Central memory CD8-positive, alpha-beta T cell (primary cell): ENCODE results near the gene VOPP1.
"Not testable (repeated sequence)": the region's sequence is repeated elsewhere in the genome, so short reads cannot be mapped to it uniquely, and the experiment has no call there.

ENCODE experiments used
- ATAC-seq: fragments of 150-1000 bp; cut with Tn5 transposase; replicated peaks from 2 replicates; pipeline ENCODE4 v1.10.0; 2022; ENCODE audit warnings: mild to moderate bottlenecking, moderate FRiP score, moderate number of reproducible peaks; ENCODE audit not compliant: poor library complexity, severe bottlenecking; ENCODE audit errors: extremely low read depth
- DNase-seq, 2 donors: peaks; one replicate each; pipeline ENCODE4 v3.0.0; 2021; ENCODE audit warnings: low spot score in 2 of 2
- H3K27ac Mint-ChIP-seq: one replicate; pipeline ENCODE4 v1.8.0; 2022; ENCODE audit warnings: low read depth, mild to moderate bottlenecking, moderate library complexity, mixed read lengths
- H3K27me3 Mint-ChIP-seq: one replicate; pipeline ENCODE4 v1.8.0; 2022; ENCODE audit warnings: mixed read lengths
- H3K36me3 Mint-ChIP-seq: one replicate; pipeline ENCODE4 v1.8.0; 2022; ENCODE audit warnings: mild to moderate bottlenecking, moderate library complexity, mixed read lengths; ENCODE audit not compliant: insufficient read depth
- H3K4me1 Mint-ChIP-seq: one replicate; pipeline ENCODE4 v1.8.0; 2022; ENCODE audit warnings: mixed read lengths
- H3K4me3 Mint-ChIP-seq: one replicate; pipeline ENCODE4 v1.8.0; 2022; ENCODE audit warnings: mild to moderate bottlenecking, moderate library complexity, mixed read lengths
- H3K9me3 Mint-ChIP-seq: one replicate; pipeline ENCODE4 v1.8.0; 2022; ENCODE audit warnings: mixed read lengths

Gene VOPP1

DNA sequence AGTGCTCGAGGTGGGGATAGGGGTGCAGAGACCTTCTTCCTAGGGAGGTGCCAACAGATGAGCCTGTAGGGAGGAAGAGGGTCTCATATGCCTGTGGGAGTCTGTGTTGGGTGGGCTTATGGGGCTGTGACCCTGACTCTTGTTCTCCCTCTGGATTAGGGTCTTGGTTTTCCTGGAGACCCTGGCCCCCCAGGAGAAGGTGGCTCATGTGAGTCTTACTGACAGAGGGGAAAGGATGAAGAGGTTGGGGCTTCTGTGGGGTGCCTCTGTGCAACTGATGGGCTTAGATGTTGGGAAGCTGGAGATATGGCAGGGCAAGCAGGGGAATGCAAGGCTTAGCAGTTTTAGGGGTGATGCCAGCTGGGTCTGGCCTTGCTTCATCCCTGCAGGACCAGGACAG, 20.2 kb upstream of the VOPP1 start:
- no peaks in the 10 kb centered on the region for H3K4me1 Mint-ChIP-seq
- H3K9me3 Mint-ChIP-seq: no peaks in the 10 kb centered on the region
- no peak for DNase-seq
- H3K36me3 Mint-ChIP-seq: peaks cover 2% of the 10 kb centered on the region
- H3K27me3 Mint-ChIP-seq: peaks cover 50% of the 10 kb centered on the region
- H3K27ac Mint-ChIP-seq: no peak overlapping the region
- no peak overlapping the region for H3K4me3 Mint-ChIP-seq
- no peak for ATAC-seq

DNA sequence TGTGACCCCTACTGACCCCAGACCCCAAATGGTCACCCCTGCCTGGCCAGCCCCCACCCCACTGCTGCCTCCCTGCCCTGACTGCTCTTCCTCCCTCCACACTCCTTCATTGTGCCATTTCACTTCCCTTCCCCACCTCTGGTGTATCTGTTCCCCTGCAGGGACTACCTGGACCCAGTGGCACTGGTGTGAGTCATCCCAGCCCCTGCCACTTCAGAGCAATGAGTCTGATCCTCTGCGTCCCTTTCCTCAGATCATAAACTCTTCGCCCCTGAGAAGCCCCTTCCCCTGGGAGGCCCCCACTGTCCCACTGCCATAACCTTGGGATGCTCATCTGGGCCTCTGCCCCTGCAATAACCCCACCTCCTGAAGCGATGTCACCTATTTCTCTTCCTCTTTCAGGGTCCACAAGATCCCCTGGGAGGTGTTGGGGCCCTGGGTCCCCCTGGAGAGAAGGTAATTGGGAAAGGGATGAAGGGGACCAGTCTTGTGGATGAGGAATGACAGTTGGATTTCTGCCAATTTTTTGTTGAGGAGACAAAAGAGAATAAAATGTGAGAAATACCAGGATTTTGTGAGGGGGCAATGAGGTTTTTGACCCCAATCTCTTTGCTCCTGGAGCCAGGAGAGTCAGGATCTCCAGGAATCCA, 19.1 kb upstream of the VOPP1 start:
- peaks cover 2% of the 10 kb centered on the region for H3K36me3 Mint-ChIP-seq
- no peak for DNase-seq
- H3K27ac Mint-ChIP-seq: no peak overlapping the region
- no peak for ATAC-seq
- no peaks in the 10 kb centered on the region for H3K9me3 Mint-ChIP-seq
- peaks cover 50% of the 10 kb centered on the region for H3K27me3 Mint-ChIP-seq
- no peak overlapping the region for H3K4me3 Mint-ChIP-seq
- H3K4me1 Mint-ChIP-seq: no peaks in the 10 kb centered on the region

DNA sequence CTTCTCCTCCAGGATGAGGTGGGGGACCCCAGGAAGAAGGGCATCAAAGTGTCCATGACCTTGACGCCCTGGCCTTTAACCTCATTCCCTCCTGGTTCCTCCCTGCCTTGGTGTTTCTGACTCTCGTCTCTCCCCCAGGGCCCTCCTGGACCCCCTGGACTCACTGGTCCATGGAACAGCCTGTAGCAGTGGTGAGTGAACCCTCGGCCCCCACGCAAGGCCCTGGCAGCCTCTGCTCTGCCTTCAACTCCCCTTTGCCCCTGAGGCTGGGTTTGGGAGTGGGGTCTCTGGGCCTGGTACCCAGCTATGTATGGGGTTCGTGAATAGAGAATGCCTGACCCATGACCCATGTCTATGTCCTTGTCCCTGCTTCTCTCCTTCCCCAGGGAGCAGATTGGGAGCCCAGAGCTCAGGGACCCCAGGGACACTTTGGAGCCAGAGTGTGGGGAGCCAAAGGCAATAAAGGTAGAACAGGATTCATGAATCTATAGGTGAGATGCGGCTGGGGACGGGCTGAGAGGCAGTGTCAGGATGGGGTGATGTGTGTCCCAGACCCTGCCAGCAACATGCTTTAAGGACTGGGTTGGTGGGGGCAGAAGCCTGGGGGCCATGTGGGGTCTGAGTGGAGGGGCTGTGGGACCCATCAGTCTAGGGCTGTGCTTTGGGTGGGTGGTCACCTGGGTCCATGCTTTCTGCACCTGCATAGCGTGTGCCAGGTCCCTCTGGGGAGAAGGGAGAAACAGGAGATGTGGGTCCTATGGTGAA, 18.4 kb upstream of the VOPP1 start:
- DNase-seq (no peak), ATAC-seq (no peak)
- no peaks in the 10 kb centered on the region for H3K9me3 Mint-ChIP-seq
- H3K4me1 Mint-ChIP-seq: no peaks in the 10 kb centered on the region
- H3K36me3 Mint-ChIP-seq: peaks cover 2% of the 10 kb centered on the region
- peaks cover 50% of the 10 kb centered on the region for H3K27me3 Mint-ChIP-seq
- no peak overlapping the region for H3K4me3 Mint-ChIP-seq
- H3K27ac Mint-ChIP-seq: no peak overlapping the region

DNA sequence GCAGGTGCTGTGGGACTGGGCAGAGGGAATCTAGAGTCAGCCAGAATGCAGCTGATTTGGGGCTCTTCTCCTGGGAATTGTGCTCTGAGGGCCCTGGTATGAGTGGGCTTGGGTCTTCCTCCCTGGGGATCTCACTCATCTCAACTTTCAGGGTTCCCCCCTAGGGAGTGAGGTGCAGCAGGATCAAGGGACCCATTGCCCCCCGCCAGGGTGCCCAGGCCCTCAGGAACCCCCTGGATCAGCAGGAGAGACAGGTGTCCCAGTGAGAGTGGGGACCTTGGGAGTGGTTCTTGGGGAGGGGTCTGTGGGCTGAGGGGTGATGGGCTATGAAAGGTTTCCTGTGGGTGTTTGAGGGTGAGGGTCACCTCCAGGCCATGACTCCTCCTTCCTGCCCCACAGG, 17.6 kb upstream of the VOPP1 start:
- Mint-ChIP-seq H3K27me3 (peaks cover 50% of the 10 kb centered on the region), H3K9me3 (no peaks in the 10 kb centered on the region), H3K4me1 (no peaks in the 10 kb centered on the region), H3K4me3 (no peak overlapping the region), H3K36me3 (peaks cover 2% of the 10 kb centered on the region), H3K27ac (no peak overlapping the region)
- DNase-seq (no peak), ATAC-seq (no peak)

DNA sequence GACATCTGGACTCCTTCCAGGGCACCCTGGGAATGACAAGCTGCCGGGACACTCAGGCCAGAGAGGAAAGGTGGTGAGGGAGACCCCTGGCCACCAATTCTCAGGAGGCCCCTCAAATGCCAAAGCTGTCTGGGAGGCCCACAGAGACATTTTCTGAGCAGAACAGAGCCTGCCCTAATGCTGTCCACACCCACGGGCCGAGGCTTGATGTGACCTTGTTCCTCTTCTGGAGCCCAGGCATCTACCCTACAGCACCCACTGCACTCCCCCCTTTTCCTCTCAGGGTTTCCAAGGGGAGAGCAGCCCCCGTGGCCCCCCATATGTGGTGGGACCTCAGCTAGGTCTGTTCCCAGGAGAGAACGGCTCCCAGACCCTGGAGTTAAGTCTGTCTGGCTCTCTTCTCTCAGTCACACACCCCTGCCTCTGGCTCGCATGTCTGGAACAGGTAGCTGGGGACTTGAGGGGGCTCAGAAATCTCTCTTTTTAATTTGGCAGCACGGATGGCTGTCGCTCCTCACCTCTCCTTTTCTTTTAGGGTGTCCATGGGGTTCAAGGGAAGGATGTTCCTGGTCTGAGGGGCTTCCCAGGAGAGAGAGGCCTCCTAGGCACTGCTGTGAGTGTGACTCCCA, 16.8 kb upstream of the VOPP1 start:
- DNase-seq (no peak), ATAC-seq (no peak)
- Mint-ChIP-seq H3K4me3 (no peak overlapping the region), H3K9me3 (no peaks in the 10 kb centered on the region), H3K27me3 (peaks cover 50% of the 10 kb centered on the region), H3K27ac (no peak overlapping the region), H3K4me1 (no peaks in the 10 kb centered on the region), H3K36me3 (peaks cover 2% of the 10 kb centered on the region)

DNA sequence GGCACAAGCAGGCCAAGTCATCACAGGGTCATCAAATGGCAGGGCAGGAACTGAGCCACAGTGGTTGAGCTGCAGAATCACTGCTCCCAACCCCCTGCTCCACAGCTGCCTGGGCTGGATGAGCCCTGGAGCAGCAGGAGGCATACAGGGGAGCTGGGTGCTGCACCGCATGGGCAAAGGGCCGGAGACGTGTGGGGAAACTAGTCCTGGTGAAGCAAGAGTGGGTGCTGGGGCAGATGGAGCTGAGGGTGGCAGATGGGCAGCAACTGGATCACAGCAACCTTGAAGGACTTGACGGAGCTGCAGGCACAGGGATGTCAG, 16.0 kb upstream of the VOPP1 start:
- Mint-ChIP-seq H3K27me3 (peaks cover 50% of the 10 kb centered on the region), H3K36me3 (peaks cover 2% of the 10 kb centered on the region), H3K9me3 (no peaks in the 10 kb centered on the region), H3K4me3 (no peak overlapping the region), H3K27ac (no peak overlapping the region), H3K4me1 (no peaks in the 10 kb centered on the region)
- DNase-seq (no peak), ATAC-seq (no peak)

DNA sequence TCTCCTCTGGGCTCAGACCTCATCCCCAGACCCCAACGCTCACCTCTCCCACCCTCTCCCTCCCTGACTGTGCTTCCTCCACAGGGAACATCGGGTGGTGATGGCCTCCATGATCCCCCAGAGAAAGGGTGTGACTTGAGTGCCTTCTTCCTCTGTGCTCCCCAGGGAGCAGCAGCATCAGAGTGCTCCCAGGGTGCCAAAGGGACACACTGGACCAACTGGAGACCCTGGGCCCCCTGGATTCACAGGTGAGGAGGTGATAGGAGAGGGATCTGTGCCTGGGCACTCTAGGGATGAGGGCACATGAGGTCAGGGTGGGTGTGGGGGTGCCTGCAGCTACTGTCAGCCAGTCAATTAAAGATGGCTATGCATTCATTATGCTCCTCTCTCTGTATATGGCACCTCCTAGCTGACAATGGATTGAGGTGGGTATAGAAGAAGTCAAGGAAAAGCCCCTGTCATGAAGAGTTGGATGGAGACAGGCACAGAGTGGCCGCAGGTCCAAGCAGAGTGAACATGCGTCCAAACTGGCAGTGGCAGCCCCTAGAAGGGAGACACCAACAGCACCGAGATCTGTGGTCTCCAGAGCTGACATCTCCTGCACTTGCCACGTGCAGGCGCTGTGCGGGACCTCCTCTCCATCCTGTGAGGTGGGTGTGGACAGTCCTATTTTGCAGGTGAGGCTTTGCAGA, 15.5 kb upstream of the VOPP1 start:
- ATAC-seq: no peak
- Mint-ChIP-seq H3K27ac (no peak overlapping the region), H3K4me3 (no peak overlapping the region), H3K27me3 (peaks cover 48% of the 10 kb centered on the region), H3K4me1 (no peaks in the 10 kb centered on the region), H3K9me3 (no peaks in the 10 kb centered on the region), H3K36me3 (peaks cover 2% of the 10 kb centered on the region)
- no peak for DNase-seq

DNA sequence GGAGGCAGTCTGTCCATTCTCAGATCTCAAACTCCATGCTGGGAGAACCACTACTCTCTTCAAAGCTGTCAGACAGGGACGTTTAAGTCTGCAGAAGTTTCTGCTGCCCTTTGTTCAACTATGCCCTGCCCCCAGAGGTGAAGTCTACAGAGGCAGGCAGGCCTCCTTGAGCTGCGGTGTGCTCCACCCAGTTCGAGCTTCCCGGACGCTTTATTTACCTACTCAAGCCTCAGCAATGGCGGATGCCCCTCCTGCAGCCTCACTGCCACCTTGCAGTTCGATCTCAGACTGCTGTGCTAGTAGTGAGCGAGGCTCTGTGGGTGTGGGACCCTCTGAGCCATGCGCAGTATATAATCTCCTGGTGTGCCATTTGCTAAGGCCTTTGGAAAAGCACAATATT, 10.4 kb upstream of the VOPP1 start:
- not testable (repeated sequence) for DNase-seq, ATAC-seq, H3K9me3 Mint-ChIP-seq, H3K4me3 Mint-ChIP-seq, H3K27me3 Mint-ChIP-seq, H3K4me1 Mint-ChIP-seq, H3K27ac Mint-ChIP-seq, H3K36me3 Mint-ChIP-seq

DNA sequence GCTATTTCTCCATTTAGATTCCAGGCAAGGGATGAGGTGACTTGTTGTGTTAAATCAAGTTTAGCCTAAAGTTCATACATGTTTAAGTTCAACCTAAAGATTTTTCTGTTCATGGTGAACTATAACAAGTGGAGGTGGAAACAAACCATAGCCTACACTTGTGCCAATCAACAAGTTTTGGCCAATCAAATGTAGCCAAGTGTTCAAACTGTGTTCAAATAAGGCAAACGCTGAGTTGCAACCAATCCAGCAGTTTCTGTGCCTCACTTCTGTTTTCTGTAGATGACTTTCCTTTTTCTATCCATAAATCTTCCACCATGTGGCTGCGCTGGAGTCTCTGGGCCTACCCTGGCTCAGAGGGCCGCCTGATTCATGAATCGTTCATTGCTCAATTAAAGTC, 4.5 kb upstream of the VOPP1 start:
- peaks cover 8% of the 10 kb centered on the region for H3K27me3 Mint-ChIP-seq
- H3K4me1 Mint-ChIP-seq: peaks cover 20% of the 10 kb centered on the region
- H3K9me3 Mint-ChIP-seq: no peaks in the 10 kb centered on the region
- no peak for ATAC-seq
- no peak for DNase-seq
- no peak overlapping the region for H3K27ac Mint-ChIP-seq
- H3K36me3 Mint-ChIP-seq: peaks cover 7% of the 10 kb centered on the region
- H3K4me3 Mint-ChIP-seq: no peak overlapping the region

DNA sequence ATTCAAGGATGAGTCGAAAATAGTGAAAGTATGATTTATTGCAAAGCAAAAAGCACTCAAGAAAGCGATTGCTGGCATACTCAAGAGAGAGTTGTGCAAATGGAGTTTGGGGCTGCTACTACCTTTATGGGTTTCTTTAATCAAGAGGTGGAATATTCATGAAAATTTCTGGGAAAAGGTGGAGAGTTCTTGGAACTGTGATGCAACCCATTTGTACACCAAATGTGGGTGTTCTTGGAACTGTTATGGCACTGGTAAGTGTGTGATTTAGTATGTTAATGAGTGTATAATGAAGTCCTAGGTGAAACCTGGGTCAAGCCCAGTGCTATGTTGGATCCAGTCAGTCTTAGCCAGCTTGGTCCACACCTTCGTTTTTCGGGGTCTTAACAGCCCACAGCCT, 3.4 kb upstream of the VOPP1 start:
- Mint-ChIP-seq H3K9me3 (no peaks in the 10 kb centered on the region), H3K36me3 (peaks cover 13% of the 10 kb centered on the region), H3K27me3 (peaks cover 8% of the 10 kb centered on the region), H3K4me3 (no peak overlapping the region), H3K4me1 (peaks cover 24% of the 10 kb centered on the region), H3K27ac (no peak overlapping the region)
- ATAC-seq (no peak), DNase-seq (no peak)

DNA sequence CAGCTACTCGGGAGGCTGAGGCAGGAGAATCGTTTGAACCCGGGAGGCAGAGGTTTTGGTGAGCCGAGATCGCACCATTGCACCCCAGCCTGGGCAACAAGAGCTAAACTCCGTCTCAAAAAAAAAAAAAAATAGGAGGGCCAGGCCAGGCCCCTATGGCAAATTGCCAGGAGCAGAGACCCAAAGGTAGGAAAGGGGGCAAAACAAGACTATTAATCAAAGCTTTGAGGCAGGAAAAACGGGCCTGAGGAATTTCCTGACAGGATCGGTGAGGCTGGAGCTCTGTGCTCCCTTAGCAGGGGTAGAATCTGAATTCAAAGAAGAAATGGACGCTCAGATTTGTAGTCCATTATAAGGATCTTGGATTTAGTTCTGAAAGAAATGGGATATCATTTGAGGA, 2.8 kb upstream of the VOPP1 start:
- ATAC-seq (no peak), DNase-seq (no peak)
- H3K4me1 Mint-ChIP-seq: peaks cover 30% of the 10 kb centered on the region
- H3K27ac Mint-ChIP-seq: no peak overlapping the region
- no peak overlapping the region for H3K4me3 Mint-ChIP-seq
- H3K9me3 Mint-ChIP-seq: no peaks in the 10 kb centered on the region
- H3K36me3 Mint-ChIP-seq: peaks cover 18% of the 10 kb centered on the region
- peaks cover 5% of the 10 kb centered on the region for H3K27me3 Mint-ChIP-seq

DNA sequence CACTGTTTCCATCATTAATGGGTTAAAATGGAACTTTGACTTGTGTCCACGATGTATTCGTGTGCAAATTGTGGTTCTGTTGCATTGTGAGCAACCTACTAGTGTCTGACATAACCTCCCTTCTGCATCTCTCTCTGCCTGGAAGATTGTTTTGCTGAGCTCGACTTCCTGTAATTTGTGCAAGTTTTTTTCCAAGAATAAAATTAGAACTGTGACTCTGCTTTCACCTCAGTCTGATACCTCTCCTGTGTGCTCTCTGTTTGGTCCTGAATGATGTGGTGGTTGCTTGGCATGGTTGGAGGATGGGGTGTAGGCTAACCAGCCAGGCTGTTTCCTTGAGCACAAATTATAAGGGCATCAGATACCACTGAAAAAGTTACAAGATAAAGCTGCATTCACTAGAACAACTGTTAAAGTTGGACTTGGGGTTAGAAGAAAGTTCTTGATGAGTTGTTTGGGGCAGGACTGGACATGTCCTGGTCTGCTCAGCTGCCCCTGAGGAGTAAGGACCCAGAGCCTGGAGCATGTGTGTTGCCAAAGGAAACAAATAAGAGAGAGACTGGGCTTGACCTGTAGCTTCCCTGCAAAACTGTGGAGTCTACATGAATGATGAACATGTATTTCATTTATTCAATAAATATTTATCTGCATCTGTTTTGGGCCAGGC, 1.9 kb upstream of the VOPP1 start:
- H3K36me3 Mint-ChIP-seq: peaks cover 25% of the 10 kb centered on the region
- no peaks in the 10 kb centered on the region for H3K9me3 Mint-ChIP-seq
- H3K27ac Mint-ChIP-seq: peak overlapping the region; percentile 68
- peaks cover 39% of the 10 kb centered on the region for H3K4me1 Mint-ChIP-seq
- H3K27me3 Mint-ChIP-seq: no peaks in the 10 kb centered on the region
- peak; percentile 17 for ATAC-seq
- H3K4me3 Mint-ChIP-seq: peak overlapping the region; percentile 77
- no peak for DNase-seq
